OCI-LY1 (cell line): ENCODE measurements around the gene PRCP.
"Not testable (repeated sequence)": the region's sequence is repeated elsewhere in the genome, so short reads cannot be mapped to it uniquely, and the experiment has no call there.

Experiments used
- H2AFZ ChIP-seq: fragments of 200-600 bp; sonication (generic), shearing (Covaris generic); 2 replicates; pipeline ENCODE4 v1.6.0; 2014; ENCODE audit warnings: antibody characterized with exemption, mild to moderate bottlenecking, low read length
- H3F3A ChIP-seq: fragments of 200-600 bp; sonication (generic), shearing (Covaris generic); 2 replicates; pipeline ENCODE4 v1.6.0; 2014; ENCODE audit warnings: mild to moderate bottlenecking, antibody characterized with exemption, low read length, moderate library complexity; ENCODE audit not compliant: insufficient read depth
- H3K27ac ChIP-seq: fragments of 200-600 bp; sonication (generic); 2 replicates; pipeline ENCODE4 v1.5.1; 2014; ENCODE audit warnings: low read length, mixed run types, mild to moderate bottlenecking, low read depth; ENCODE audit not compliant: poor library complexity, severe bottlenecking
- H3K27me3 ChIP-seq: fragments of 200-600 bp; sonication (generic); 2 replicates; pipeline ENCODE4 v1.6.0; 2014; ENCODE audit warnings: antibody characterized with exemption, mild to moderate bottlenecking, low read length, moderate library complexity; ENCODE audit not compliant: insufficient read depth
- H3K36me3 ChIP-seq: fragments of 200-600 bp; sonication (generic); 2 replicates; pipeline ENCODE4 v1.6.1; 2014; ENCODE audit warnings: mild to moderate bottlenecking, antibody characterized with exemption, low read length, moderate library complexity, mixed read lengths; ENCODE audit not compliant: insufficient read depth
- H3K4me1 ChIP-seq: fragments of 200-600 bp; sonication (generic); 2 replicates; pipeline ENCODE4 v1.5.1; 2014; ENCODE audit warnings: mild to moderate bottlenecking, low read length, moderate library complexity; ENCODE audit not compliant: insufficient read depth, severe bottlenecking
- H3K4me2 ChIP-seq: fragments of 200-600 bp; sonication (generic), shearing (Covaris generic); 2 replicates; pipeline ENCODE4 v1.6.1; 2014; ENCODE audit warnings: low read length
- H3K4me3 ChIP-seq: fragments of 200-600 bp; sonication (generic); 2 replicates; pipeline ENCODE4 v1.5.1; 2014; ENCODE audit warnings: low read length, low read depth, mild to moderate bottlenecking, mixed read lengths; ENCODE audit not compliant: poor library complexity, severe bottlenecking
- H3K79me2 ChIP-seq: fragments of 200-600 bp; shearing (Covaris generic); 2 replicates; pipeline ENCODE4 v1.6.1; 2016; ENCODE audit warnings: mixed run types, low read length, mixed read lengths; ENCODE audit not compliant: insufficient read depth
- H3K9ac ChIP-seq: fragments of 200-600 bp; sonication (generic), shearing (Covaris generic); 2 replicates; pipeline ENCODE4 v1.6.1; 2014; ENCODE audit warnings: mild to moderate bottlenecking, low read length, mixed read lengths
- H3K9me2 ChIP-seq: fragments of 200-600 bp; sonication (generic), shearing (Covaris generic); 2 replicates; pipeline ENCODE4 v1.6.1; 2014; ENCODE audit warnings: low read depth, mild to moderate bottlenecking, low read length, mixed read lengths
- H3K9me3 ChIP-seq: fragments of 200-600 bp; shearing (Covaris generic); 2 replicates; pipeline ENCODE4 v1.6.1; 2014; ENCODE audit warnings: low read length, mixed read lengths
- H4K20me1 ChIP-seq: fragments of 200-600 bp; sonication (generic), shearing (Covaris generic); 2 replicates; pipeline ENCODE4 v1.6.0; 2016; ENCODE audit warnings: mild to moderate bottlenecking, low read length; ENCODE audit not compliant: insufficient read depth
- EZH2 ChIP-seq: fragments of 200-600 bp; sonication (generic), shearing (Covaris generic); IDR thresholded peaks from 2 replicates; pipeline ENCODE4 v1.8.0; 2017; ENCODE audit warnings: borderline replicate concordance, mixed run types, mild to moderate bottlenecking, antibody characterized with exemption, low read length, moderate library complexity, mixed read lengths
- TF ChIP-seq, protein P1 (sequence below): fragments of 200-600 bp; sonication (generic), shearing (Covaris generic); IDR thresholded peaks from 2 replicates; pipeline ENCODE4 v1.5.1; 2017; ENCODE audit warnings: mild to moderate bottlenecking, antibody characterized with exemption, low read length, moderate library complexity, mixed read lengths

The PRCP gene

GRCh38 chr11:82855616-82856015 is 44.6 kb downstream of the PRCP start:
- Histone ChIP-seq H3K27me3 (no peaks in the 10 kb centered on the region), H3K27ac (no peak overlapping the region), H3K9me2 (no peaks in the 10 kb centered on the region), H3K4me2 (no peak overlapping the region), H3K36me3 (no peaks in the 10 kb centered on the region), H3K9ac (no peak overlapping the region), H3F3A (no peaks in the 10 kb centered on the region), H2AFZ (no peak overlapping the region), H4K20me1 (no peaks in the 10 kb centered on the region), H3K4me1 (no peaks in the 10 kb centered on the region), H3K4me3 (no peak overlapping the region), H3K79me2 (no peaks in the 10 kb centered on the region), H3K9me3 (no peaks in the 10 kb centered on the region)
- TF ChIP-seq, protein P1, sequence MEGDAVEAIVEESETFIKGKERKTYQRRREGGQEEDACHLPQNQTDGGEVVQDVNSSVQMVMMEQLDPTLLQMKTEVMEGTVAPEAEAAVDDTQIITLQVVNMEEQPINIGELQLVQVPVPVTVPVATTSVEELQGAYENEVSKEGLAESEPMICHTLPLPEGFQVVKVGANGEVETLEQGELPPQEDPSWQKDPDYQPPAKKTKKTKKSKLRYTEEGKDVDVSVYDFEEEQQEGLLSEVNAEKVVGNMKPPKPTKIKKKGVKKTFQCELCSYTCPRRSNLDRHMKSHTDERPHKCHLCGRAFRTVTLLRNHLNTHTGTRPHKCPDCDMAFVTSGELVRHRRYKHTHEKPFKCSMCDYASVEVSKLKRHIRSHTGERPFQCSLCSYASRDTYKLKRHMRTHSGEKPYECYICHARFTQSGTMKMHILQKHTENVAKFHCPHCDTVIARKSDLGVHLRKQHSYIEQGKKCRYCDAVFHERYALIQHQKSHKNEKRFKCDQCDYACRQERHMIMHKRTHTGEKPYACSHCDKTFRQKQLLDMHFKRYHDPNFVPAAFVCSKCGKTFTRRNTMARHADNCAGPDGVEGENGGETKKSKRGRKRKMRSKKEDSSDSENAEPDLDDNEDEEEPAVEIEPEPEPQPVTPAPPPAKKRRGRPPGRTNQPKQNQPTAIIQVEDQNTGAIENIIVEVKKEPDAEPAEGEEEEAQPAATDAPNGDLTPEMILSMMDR = no peak
- no peak for TF ChIP-seq EZH2

DNA sequence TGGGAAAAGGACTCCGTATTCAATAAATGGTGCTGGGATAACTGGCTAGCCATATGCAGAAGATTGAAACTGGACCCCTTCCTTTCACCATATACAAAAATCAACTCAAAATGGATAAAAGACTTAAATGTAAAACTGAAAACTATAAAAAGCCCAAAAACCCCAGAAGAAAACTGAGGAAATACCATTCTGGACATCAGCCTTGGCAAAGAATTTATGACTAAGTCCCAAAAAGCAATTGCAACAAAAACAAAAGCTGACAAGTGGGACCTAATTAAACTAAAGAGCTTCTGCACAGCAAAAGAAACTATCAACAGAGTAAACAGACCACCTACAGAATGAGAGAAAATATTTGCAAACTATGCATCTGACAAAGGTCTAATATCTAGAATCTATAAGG is 45.3 kb downstream of the PRCP start:
- not testable (repeated sequence) for H3K27ac ChIP-seq, H3K36me3 ChIP-seq, H3K4me2 ChIP-seq

DNA sequence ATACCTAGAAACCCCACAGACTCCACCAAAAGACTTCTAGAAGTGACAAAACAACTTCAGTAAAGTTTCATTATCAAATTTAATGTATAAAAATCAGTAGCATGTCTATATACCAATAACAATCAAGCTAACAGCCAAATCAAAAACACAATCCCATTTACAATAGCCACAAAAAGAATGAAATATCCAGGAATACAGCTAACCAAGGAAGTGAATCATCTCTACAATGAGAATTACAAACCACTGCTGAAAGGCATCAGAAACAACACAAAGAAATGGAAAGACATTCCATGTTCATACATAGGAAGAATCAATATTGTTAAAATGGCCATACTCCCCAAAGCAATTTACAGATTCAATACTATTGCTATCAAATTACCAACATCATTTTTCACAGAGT is 46.0 kb downstream of the PRCP start:
- no peaks in the 10 kb centered on the region for H4K20me1 ChIP-seq

More for the DNA sequence above, 45.3 kb downstream of the PRCP start:
- not testable (repeated sequence) for H4K20me1 ChIP-seq, H3K4me3 ChIP-seq, H3K9me2 ChIP-seq, H2AFZ ChIP-seq, H3F3A ChIP-seq, H3K9ac ChIP-seq, H3K9me3 ChIP-seq, H3K4me1 ChIP-seq, H3K27me3 ChIP-seq, H3K79me2 ChIP-seq

GRCh38 chr11:82848829-82849228 is 51.4 kb downstream of the PRCP start:
- H3K9me2 ChIP-seq = no peaks in the 10 kb centered on the region
- H3K36me3 ChIP-seq = no peaks in the 10 kb centered on the region
- no peaks in the 10 kb centered on the region for H3K27me3 ChIP-seq
- no peak overlapping the region for H3K27ac ChIP-seq
- no peaks in the 10 kb centered on the region for H3K79me2 ChIP-seq
- TF ChIP-seq, protein P1 = no peak
- TF ChIP-seq EZH2 = no peak
- H2AFZ ChIP-seq = no peak overlapping the region
- no peak overlapping the region for H3K9ac ChIP-seq
- H3F3A ChIP-seq = no peaks in the 10 kb centered on the region
- H4K20me1 ChIP-seq = no peaks in the 10 kb centered on the region
- no peaks in the 10 kb centered on the region for H3K9me3 ChIP-seq
- H3K4me3 ChIP-seq = no peak overlapping the region
- no peaks in the 10 kb centered on the region for H3K4me1 ChIP-seq
- no peak overlapping the region for H3K4me2 ChIP-seq

More for the DNA sequence above, 46.0 kb downstream of the PRCP start:
- no peaks in the 10 kb centered on the region for H3K36me3 ChIP-seq
- no peak overlapping the region for H3K4me2 ChIP-seq
- no peak overlapping the region for H3K9ac ChIP-seq
- no peak overlapping the region for H3K27ac ChIP-seq
- H2AFZ ChIP-seq = no peak overlapping the region
- H3K9me2 ChIP-seq = no peaks in the 10 kb centered on the region
- no peaks in the 10 kb centered on the region for H3K27me3 ChIP-seq
- TF ChIP-seq EZH2 = no peak
- TF ChIP-seq, protein P1 = no peak
- H3K9me3 ChIP-seq = no peaks in the 10 kb centered on the region
- no peaks in the 10 kb centered on the region for H3F3A ChIP-seq
- no peaks in the 10 kb centered on the region for H3K79me2 ChIP-seq
- H3K4me3 ChIP-seq = no peak overlapping the region
- H3K4me1 ChIP-seq = no peaks in the 10 kb centered on the region
